Stimulated activated effector memory CD8-positive, alpha-beta T cell treated with anti-CD3 and anti-CD28 coated beads, Interleukin-12 subunit alpha, Interleukin-12 subunit beta, amount 100 ng/mL, for 72 hours (primary cell): ENCODE results near the gene GUCY2C.

Source experiments
- ATAC-seq: fragments of 150-1000 bp; cut with Tn5 transposase; 2 replicates; pipeline ENCODE4 v1.10.0; 2021
- DNase-seq, 2 donors: peaks; one replicate each; pipeline ENCODE4 v3.0.0; 2021 to 2022; ENCODE audit warnings: low spot score in 2 of 2
- H3K27ac Mint-ChIP-seq: one replicate; pipeline ENCODE4 v1.8.0; 2022; ENCODE audit warnings: mild to moderate bottlenecking, mixed read lengths
- H3K36me3 Mint-ChIP-seq: one replicate; pipeline ENCODE4 v1.8.0; 2022; ENCODE audit warnings: mild to moderate bottlenecking, mixed read lengths
- H3K4me1 Mint-ChIP-seq: one replicate; pipeline ENCODE4 v1.8.0; 2022; ENCODE audit warnings: mixed read lengths
- H3K4me3 Mint-ChIP-seq: one replicate; pipeline ENCODE4 v1.8.0; 2022; ENCODE audit warnings: mild to moderate bottlenecking, mixed read lengths
- H3K9me3 Mint-ChIP-seq: one replicate; pipeline ENCODE4 v1.8.0; 2022; ENCODE audit warnings: mixed read lengths

The GUCY2C gene

GRCh38 chr12:14576896-14577295, 119.5 kb downstream of the GUCY2C start:
- H3K4me3 Mint-ChIP-seq = no peak overlapping the region
- no peaks in the 10 kb centered on the region for H3K36me3 Mint-ChIP-seq
- DNase-seq = no peak
- no peaks in the 10 kb centered on the region for H3K9me3 Mint-ChIP-seq
- H3K4me1 Mint-ChIP-seq = peaks cover 23% of the 10 kb centered on the region
- no peak for ATAC-seq
- no peak overlapping the region for H3K27ac Mint-ChIP-seq

- no peak overlapping the region for H3K27ac Mint-ChIP-seq
- H3K4me3 Mint-ChIP-seq = no peak overlapping the region
- no peaks in the 10 kb centered on the region for H3K36me3 Mint-ChIP-seq
- H3K9me3 Mint-ChIP-seq = no peaks in the 10 kb centered on the region
- DNase-seq = no peak
- ATAC-seq = no peak
- peaks cover 23% of the 10 kb centered on the region for H3K4me1 Mint-ChIP-seq
Measured at GRCh38 chr12:14575585-14575984, 120.8 kb downstream of the GUCY2C start.

- H3K27ac Mint-ChIP-seq = no peak overlapping the region
- H3K4me1 Mint-ChIP-seq = peaks cover 21% of the 10 kb centered on the region
Measured at GRCh38 chr12:14573118-14573517, 123.3 kb downstream of the GUCY2C start.

GRCh38 chr12:14572401-14572800, 124.0 kb downstream of the GUCY2C start:
- no peaks in the 10 kb centered on the region for H3K36me3 Mint-ChIP-seq
- H3K9me3 Mint-ChIP-seq = no peaks in the 10 kb centered on the region
- no peak overlapping the region for H3K27ac Mint-ChIP-seq
- no peak overlapping the region for H3K4me3 Mint-ChIP-seq
- peaks cover 15% of the 10 kb centered on the region for H3K4me1 Mint-ChIP-seq
- DNase-seq (no peak), ATAC-seq (no peak)

More at GRCh38 chr12:14573118-14573517, 123.3 kb downstream of the GUCY2C start:
- no peak overlapping the region for H3K4me3 Mint-ChIP-seq
- ATAC-seq (no peak), DNase-seq (no peak)
- no peaks in the 10 kb centered on the region for H3K36me3 Mint-ChIP-seq
- H3K9me3 Mint-ChIP-seq = no peaks in the 10 kb centered on the region

- Mint-ChIP-seq H3K36me3 (no peaks in the 10 kb centered on the region), H3K4me3 (no peak overlapping the region), H3K27ac (no peak overlapping the region), H3K4me1 (peaks cover 8% of the 10 kb centered on the region), H3K9me3 (no peaks in the 10 kb centered on the region)
- DNase-seq (no peak), ATAC-seq (no peak)
Measured at GRCh38 chr12:14571779-14572178, 124.6 kb downstream of the GUCY2C start.

GRCh38 chr12:14570231-14570630, 126.2 kb downstream of the GUCY2C start:
- H3K36me3 Mint-ChIP-seq = no peaks in the 10 kb centered on the region
- no peak overlapping the region for H3K27ac Mint-ChIP-seq
- H3K4me1 Mint-ChIP-seq = no peaks in the 10 kb centered on the region
- no peaks in the 10 kb centered on the region for H3K9me3 Mint-ChIP-seq
- H3K4me3 Mint-ChIP-seq = no peak overlapping the region
- DNase-seq (no peak), ATAC-seq (no peak)

GRCh38 chr12:14567351-14568162, 128.8 kb downstream of the GUCY2C start, which contains the start of gene PLBD1:
PLBD1 (minus strand) TSS chr12:14567883; CDS start chr12:14567696, 187 bp downstream.
- Mint-ChIP-seq H3K4me1 (no peaks in the 10 kb centered on the region), H3K27ac (no peak within 1 kb of the TSS), H3K9me3 (no peaks in the 10 kb centered on the region), H3K36me3 (no peaks in the 10 kb centered on the region), H3K4me3 (no peak within 1 kb of the TSS)
- DNase-seq (peak in 1 of 2 donors; percentile 3), ATAC-seq (peak; percentile 68)

GRCh38 chr12:14564336-14564959, 132.0 kb downstream of the GUCY2C start:
- H3K27ac Mint-ChIP-seq = no peak overlapping the region
- no peaks in the 10 kb centered on the region for H3K9me3 Mint-ChIP-seq

GRCh38 chr12:14563046-14563445, 133.4 kb downstream of the GUCY2C start:
- no peak overlapping the region for H3K4me3 Mint-ChIP-seq
- DNase-seq (no peak), ATAC-seq (no peak)
- H3K36me3 Mint-ChIP-seq = no peaks in the 10 kb centered on the region
- H3K27ac Mint-ChIP-seq = no peak overlapping the region
- H3K9me3 Mint-ChIP-seq = no peaks in the 10 kb centered on the region
- peaks cover 6% of the 10 kb centered on the region for H3K4me1 Mint-ChIP-seq

More at GRCh38 chr12:14564336-14564959, 132.0 kb downstream of the GUCY2C start:
- Mint-ChIP-seq H3K4me1 (no peaks in the 10 kb centered on the region), H3K36me3 (no peaks in the 10 kb centered on the region), H3K4me3 (no peak overlapping the region)
- ATAC-seq (no peak), DNase-seq (no peak)
